WERI-Rb-1 (cell line): ENCODE data around the gene MRPL22.

Experiments
- DNase-seq: peaks from one replicate; pipeline ENCODE4 v3.0.0-alpha.2; 2020
- H3K27ac ChIP-seq: fragments of 250-450 bp; sonication (Bioruptor Pico); 2 replicates; pipeline ENCODE4 v1.5.1; 2020; ENCODE audit warnings: mild to moderate bottlenecking, moderate library complexity
- H3K27me3 ChIP-seq: fragments of 250-450 bp; sonication (Bioruptor Pico); 2 replicates; pipeline ENCODE4 v1.5.1; 2021; ENCODE audit warnings: mild to moderate bottlenecking, low read depth, moderate library complexity; ENCODE audit not compliant: insufficient read depth, severe bottlenecking
- H3K36me3 ChIP-seq: fragments of 250-450 bp; sonication (Bioruptor Pico); 2 replicates; pipeline ENCODE4 v1.5.1; 2020; ENCODE audit warnings: mild to moderate bottlenecking, moderate library complexity
- H3K4me3 ChIP-seq: 2 replicates; pipeline ENCODE4 v1.5.1; 2011; ENCODE audit warnings: low read depth, mild to moderate bottlenecking, control low read depth, low read length
- H3K9me3 ChIP-seq: fragments of 250-450 bp; sonication (Bioruptor Pico); 2 replicates; pipeline ENCODE4 v1.5.1; 2021; ENCODE audit warnings: mild to moderate bottlenecking, moderate library complexity; ENCODE audit not compliant: severe bottlenecking
- TF ChIP-seq, protein P1 (sequence below): IDR thresholded peaks from 2 replicates; pipeline ENCODE4 v1.5.1; 2011; ENCODE audit warnings: low read depth, mild to moderate bottlenecking, control low read depth, inconsistent platforms, low read length

MRPL22 gene

GRCh38 chr5:155017610-155018009 is 76.7 kb downstream of the MRPL22 start:
- TF ChIP-seq, protein P1, sequence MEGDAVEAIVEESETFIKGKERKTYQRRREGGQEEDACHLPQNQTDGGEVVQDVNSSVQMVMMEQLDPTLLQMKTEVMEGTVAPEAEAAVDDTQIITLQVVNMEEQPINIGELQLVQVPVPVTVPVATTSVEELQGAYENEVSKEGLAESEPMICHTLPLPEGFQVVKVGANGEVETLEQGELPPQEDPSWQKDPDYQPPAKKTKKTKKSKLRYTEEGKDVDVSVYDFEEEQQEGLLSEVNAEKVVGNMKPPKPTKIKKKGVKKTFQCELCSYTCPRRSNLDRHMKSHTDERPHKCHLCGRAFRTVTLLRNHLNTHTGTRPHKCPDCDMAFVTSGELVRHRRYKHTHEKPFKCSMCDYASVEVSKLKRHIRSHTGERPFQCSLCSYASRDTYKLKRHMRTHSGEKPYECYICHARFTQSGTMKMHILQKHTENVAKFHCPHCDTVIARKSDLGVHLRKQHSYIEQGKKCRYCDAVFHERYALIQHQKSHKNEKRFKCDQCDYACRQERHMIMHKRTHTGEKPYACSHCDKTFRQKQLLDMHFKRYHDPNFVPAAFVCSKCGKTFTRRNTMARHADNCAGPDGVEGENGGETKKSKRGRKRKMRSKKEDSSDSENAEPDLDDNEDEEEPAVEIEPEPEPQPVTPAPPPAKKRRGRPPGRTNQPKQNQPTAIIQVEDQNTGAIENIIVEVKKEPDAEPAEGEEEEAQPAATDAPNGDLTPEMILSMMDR = no peak
- Histone ChIP-seq H3K36me3 (no peaks in the 10 kb centered on the region), H3K9me3 (no peaks in the 10 kb centered on the region), H3K27ac (no peak overlapping the region), H3K4me3 (no peak overlapping the region), H3K27me3 (no peaks in the 10 kb centered on the region)
- DNase-seq = no peak
